IMR-90 (cell line): ENCODE measurements around the gene ATM. TPM values are rescaled to one million over a fixed set of nuclear protein-coding genes. Genes with fewer than 3 reads are reported as not detected.

Source experiments
- ATAC-seq: fragments of 200-7000 bp; cut with Tn5 transposase; 2 replicates; pipeline ENCODE4 v1.9.1; 2020; ENCODE audit warnings: low read depth, mild to moderate bottlenecking, moderate library complexity
- BruUV-seq: library from RNA; stranded (reverse); fragments of 400-500 nt; replicated peaks from 2 replicates; lab custom pipeline; 2021; lab: Mats Ljungman, UMichigan
- CTCF ChIA-PET: fragments of 300-600 bp; formaldehyde crosslinking; extraction: SDS; loops from one replicate; lab custom pipeline; 2021; ENCODE audit warnings: antibody characterized with exemption; lab: Yijun Ruan, JAX
- POLR2A ChIA-PET: fragments of 300-600 bp; sonication (Branson Sonifier 250); formaldehyde crosslinking; loops from one replicate; lab custom pipeline; 2022; ENCODE audit warnings: antibody characterized with exemption; ENCODE audit not compliant: unreplicated experiment; lab: Charles Lee
- DNase-seq: peaks from one replicate; pipeline ENCODE4 v3.0.0; 2013
- H2AFZ ChIP-seq: replicated peaks from 2 replicates; pipeline ENCODE3; 2013; ENCODE audit warnings: low read length, mild to moderate bottlenecking; ENCODE audit not compliant: poor library complexity
- H2AK5ac ChIP-seq: 2 replicates; pipeline ENCODE4 v1.6.1; 2013; ENCODE audit warnings: low read depth, low read length, inconsistent platforms
- H2AK9ac ChIP-seq: replicated peaks from 2 replicates; pipeline ENCODE3; 2013; ENCODE audit warnings: mild to moderate bottlenecking, low read depth, low read length, moderate library complexity; ENCODE audit not compliant: poor library complexity
- H2BK120ac ChIP-seq: 2 replicates; pipeline ENCODE4 v1.6.1; 2013; ENCODE audit warnings: low read depth, low read length, inconsistent platforms
- H2BK15ac ChIP-seq: 3 replicates; pipeline ENCODE4 v1.6.1; 2013; ENCODE audit warnings: low read depth, low read length, inconsistent platforms
- H2BK20ac ChIP-seq: 2 replicates; pipeline ENCODE4 v1.6.1; 2013; ENCODE audit warnings: low read depth, mild to moderate bottlenecking, inconsistent platforms, low read length, moderate library complexity
- H2BK5ac ChIP-seq: 2 replicates; pipeline ENCODE4 v1.6.1; 2013; ENCODE audit warnings: mild to moderate bottlenecking, low read depth, low read length, inconsistent platforms; ENCODE audit not compliant: poor library complexity, severe bottlenecking
- H3K14ac ChIP-seq: replicated peaks from 2 replicates; pipeline ENCODE4 v1.6.1; 2013; ENCODE audit warnings: low read depth, low read length, inconsistent platforms
- H3K18ac ChIP-seq: 2 replicates; pipeline ENCODE4 v1.6.1; 2013; ENCODE audit warnings: low read depth, low read length, control low read depth
- H3K23ac ChIP-seq: 2 replicates; pipeline ENCODE4 v1.6.1; 2013; ENCODE audit warnings: low read depth, low read length, inconsistent platforms
- H3K27ac ChIP-seq: 2 replicates; pipeline ENCODE4 v1.5.1; 2013; ENCODE audit warnings: mild to moderate bottlenecking, control low read depth, low read length; ENCODE audit not compliant: insufficient read depth
- H3K27me3 ChIP-seq: 2 replicates; pipeline ENCODE4 v1.6.1; 2013; ENCODE audit warnings: low read length; ENCODE audit not compliant: control insufficient read depth, insufficient read depth
- H3K36me3 ChIP-seq: 2 replicates; pipeline ENCODE4 v1.6.1; 2013; ENCODE audit warnings: low read length, mixed read lengths; ENCODE audit not compliant: control insufficient read depth, insufficient read depth
- H3K4ac ChIP-seq: 2 replicates; pipeline ENCODE4 v1.6.1; 2013; ENCODE audit warnings: low read depth, low read length, inconsistent platforms
- H3K4me1 ChIP-seq: 2 replicates; pipeline ENCODE4 v1.6.1; 2013; ENCODE audit warnings: low read length, mixed read lengths; ENCODE audit not compliant: control insufficient read depth, insufficient read depth
- H3K4me2 ChIP-seq: 2 replicates; pipeline ENCODE4 v1.6.1; 2013; ENCODE audit warnings: low read depth, mild to moderate bottlenecking, control low read depth, low read length, moderate library complexity
- H3K4me3 ChIP-seq: 2 replicates; pipeline ENCODE4 v1.5.1; 2013; ENCODE audit warnings: low read depth, mild to moderate bottlenecking, control low read depth, low read length, moderate library complexity; ENCODE audit not compliant: insufficient read depth
- H3K56ac ChIP-seq: 2 replicates; pipeline ENCODE4 v1.6.1; 2013; ENCODE audit warnings: low read length, inconsistent platforms; ENCODE audit not compliant: insufficient read depth; ENCODE audit errors: extremely low read depth
- H3K79me1 ChIP-seq, 2 experiments: 2 replicates each; pipeline ENCODE4 v1.6.1; 2013; ENCODE audit warnings: low read length in 2 of 2, inconsistent platforms in 1 of 2, low read depth in 1 of 2
- H3K9ac ChIP-seq: 2 replicates; pipeline ENCODE4 v1.6.1; 2013; ENCODE audit warnings: low read depth, low read length, control low read depth
- H3K9me1 ChIP-seq: 2 replicates; pipeline ENCODE4 v1.6.1; 2013; ENCODE audit warnings: low read length, inconsistent platforms; ENCODE audit not compliant: insufficient read depth
- H3K9me3 ChIP-seq: 2 replicates; pipeline ENCODE4 v1.6.1; 2013; ENCODE audit warnings: low read length; ENCODE audit not compliant: control insufficient read depth, insufficient read depth
- H4K20me1 ChIP-seq: 2 replicates; pipeline ENCODE4 v1.6.1; 2013; ENCODE audit warnings: low read length, inconsistent platforms; ENCODE audit not compliant: insufficient read depth
- H4K5ac ChIP-seq: 2 replicates; pipeline ENCODE4 v1.6.1; 2013; ENCODE audit warnings: mild to moderate bottlenecking, low read depth, low read length, control low read depth
- H4K8ac ChIP-seq, 2 experiments: 2 replicates each; pipeline ENCODE4 v1.6.1; 2013; ENCODE audit warnings: low read depth in 2 of 2, low read length in 2 of 2, control low read depth in 1 of 2, inconsistent platforms in 1 of 2
- H4K91ac ChIP-seq: 2 replicates; pipeline ENCODE4 v1.6.1; 2013; ENCODE audit warnings: low read depth, low read length, inconsistent platforms; ENCODE audit not compliant: insufficient read depth
- ELK1 ChIP-seq: fragments of 150-350 bp; IDR thresholded peaks from 2 replicates; pipeline ENCODE4 v1.6.1; 2016; ENCODE audit warnings: low read depth, mild to moderate bottlenecking, low read length, moderate library complexity, borderline replicate concordance
- MAFK ChIP-seq: IDR thresholded peaks from 2 replicates; pipeline ENCODE4 v1.6.1; 2012; ENCODE audit warnings: low read depth, low read length, improper control_type of control experiment
- WGBS, 2 experiments: methylation state at CpG; one replicate each; pipeline versions ENCODE4 v1.1.5 to v1.1.7; 2013; ENCODE audit warnings: missing lambda C conversion rate in 2 of 2; ENCODE audit not compliant: insufficient read length in 1 of 2; ENCODE audit errors: extremely low coverage in 2 of 2; 5-methylcytosine and 5-hydroxymethylcytosine counted together
- dilution Hi-C: fragments of 300-500 bp; cut with HindIII; formaldehyde crosslinking; loops from one replicate; pipeline ENCODE4 v1.14.3; 2018; ENCODE audit warnings: low sequenced_read_pairs; ENCODE audit not compliant: unreplicated experiment
- in situ Hi-C: fragments of 300-500 bp; cut with MboI; formaldehyde crosslinking; loops from 3 replicates; pipeline ENCODE4 v1.14.3; 2019; ENCODE audit warnings: low sequenced_read_pairs, inconsistent platforms, mixed read lengths
- intact Hi-C: fragments of 100-400 bp; cut with micrococcal nuclease; formaldehyde crosslinking; loops from 2 replicates; pipeline ENCODE4 v1.10.0; 2022
- polyA plus RNA-seq, 3 experiments: library from polyadenylated mRNA; depleted of rRNA; stranded (reverse); fragments of >200 nt; gene quantifications; 2 replicates each; pipeline ENCODE4 v1.2.3, GENCODE V29; 2012; ENCODE audit warnings: low replicate concordance in 1 of 3
- total RNA-seq: library from RNA; depleted of rRNA; stranded (reverse); fragments of >200 nt; gene quantifications from 2 replicates; pipeline ENCODE4 v1.2.3, GENCODE V29; 2012

Gene ATM
- total and polyA plus RNA-seq, 2 of the 4 experiments (the other 2 are of a cell fraction) = 18.1 to 30.6 TPM

- H3K4me3 ChIP-seq = no peak overlapping the region
- no peak overlapping the region for H2BK120ac ChIP-seq
- H3K4me2 ChIP-seq = peak overlapping the region; percentile 89; the same call in 1 of the 2 replicates
- H3K9ac ChIP-seq = no peak overlapping the region
- H2BK15ac ChIP-seq = no peak overlapping the region
- H3K56ac ChIP-seq = no peak overlapping the region
- H2AK5ac ChIP-seq = no peak overlapping the region
- ChIA-PET CTCF (no interaction called here), POLR2A (interaction anchor here (0.5 kb wide), 1 partner anchor 11 kb away, joined by 5 read pairs; no protein-coding TSS in a partner anchor)
- peaks cover 10% of the 10 kb centered on the region for H3K36me3 ChIP-seq
- no peak overlapping the region for H2BK5ac ChIP-seq
- no TSS peak for BruUV-seq
- no peak overlapping the region for H3K27ac ChIP-seq
- peaks cover 4% of the 10 kb centered on the region; the same call in 1 of the 2 replicates for H4K20me1 ChIP-seq
- no peak overlapping the region for H3K4ac ChIP-seq
- no peak overlapping the region for H3K23ac ChIP-seq
- H3K9me1 ChIP-seq = 0 out of 2 replicates have a peak, but pooled peaks cover 2% of the 10 kb centered on the region
- ATAC-seq (no peak), DNase-seq (no peak)
- intact Hi-C loops = loop anchor here (5.0 to 10.0 kb wide), 2 partner anchors 103 to 240 kb away; partner anchors contain the start of genes ACAT1 and C11orf65
- no peaks in the 10 kb centered on the region for H3K9me3 ChIP-seq
- no peak overlapping the region for H2BK20ac ChIP-seq
- H2AK9ac ChIP-seq = no peak overlapping the region
- TF ChIP-seq ELK1 (no peak), MAFK (0 out of 2 replicates have a peak, but pooled peaks have one; percentile 13)
- 100% methylated on average over 5 of the region's 14 CpGs; no CpG with 5 or more reads in 1 of the 2 experiments for WGBS, 2 experiments
- H4K5ac ChIP-seq = no peak overlapping the region
- 0 out of 2 replicates have a peak, but pooled peaks cover 1% of the 10 kb centered on the region for H3K4me1 ChIP-seq
- no peaks in the 10 kb centered on the region for H3K27me3 ChIP-seq
- H4K8ac ChIP-seq = no peak overlapping the region
- no peak overlapping the region for H4K91ac ChIP-seq
- no peak overlapping the region for H2AFZ ChIP-seq
- H3K18ac ChIP-seq = no peak overlapping the region
- dilution Hi-C loops = no loop called here
- H3K79me1 ChIP-seq = peaks cover 12 to 42% of the 10 kb centered on the region in 2 experiments
- H3K14ac ChIP-seq = no peak overlapping the region
- in situ Hi-C loops = no loop called here
These were observed 2.3 kb downstream of the ATM start for GRCh38 chr11:108224911-108225786.
